H9 (cell line): ENCODE measurements around the gene AFF2. TPM values are rescaled to one million over a fixed set of nuclear protein-coding genes. Genes with fewer than 3 reads are reported as not detected.

Source experiments
- DNase-seq: peaks from one replicate; pipeline ENCODE4 v3.0.0-alpha.2; 2017
- H2AFZ ChIP-seq: one replicate; pipeline ENCODE4 v1.6.1; 2013; ENCODE audit warnings: mild to moderate bottlenecking, low read length, control low read depth, moderate library complexity
- H2AK5ac ChIP-seq: 2 replicates; pipeline ENCODE4 v1.6.1; 2013; ENCODE audit warnings: low read length, control low read depth, mixed read lengths; ENCODE audit not compliant: insufficient read length
- H2BK120ac ChIP-seq: one replicate; pipeline ENCODE4 v1.6.1; 2013; ENCODE audit warnings: low read depth, mild to moderate bottlenecking, low read length, control low read depth, inconsistent platforms; ENCODE audit not compliant: poor library complexity, severe bottlenecking
- H2BK12ac ChIP-seq: 2 replicates; pipeline ENCODE4 v1.6.1; 2013; ENCODE audit warnings: low read length, control low read depth, mixed read lengths, low read depth; ENCODE audit not compliant: insufficient read length
- H2BK15ac ChIP-seq: 2 replicates; pipeline ENCODE4 v1.6.1; 2013; ENCODE audit warnings: low read depth, low read length, control low read depth
- H2BK20ac ChIP-seq: one replicate; pipeline ENCODE4 v1.6.1; 2013; ENCODE audit warnings: low read depth, mild to moderate bottlenecking, low read length, control low read depth, inconsistent platforms; ENCODE audit not compliant: poor library complexity, severe bottlenecking
- H2BK5ac ChIP-seq: 2 replicates; pipeline ENCODE4 v1.6.1; 2013; ENCODE audit warnings: low read length, control low read depth, mixed read lengths; ENCODE audit not compliant: insufficient read length
- H3K14ac ChIP-seq: 2 replicates; pipeline ENCODE4 v1.6.1; 2013; ENCODE audit warnings: low read length, control low read depth; ENCODE audit not compliant: insufficient read depth
- H3K18ac ChIP-seq: 2 replicates; pipeline ENCODE4 v1.6.1; 2013; ENCODE audit warnings: low read depth, mild to moderate bottlenecking, mixed read lengths, low read length, control low read depth; ENCODE audit not compliant: insufficient read length
- H3K23ac ChIP-seq: 2 replicates; pipeline ENCODE4 v1.6.1; 2013; ENCODE audit warnings: low read length, control low read depth, mixed read lengths, low read depth; ENCODE audit not compliant: insufficient read length
- H3K23me2 ChIP-seq: 2 replicates; pipeline ENCODE4 v1.6.1; 2013; ENCODE audit warnings: low read depth, mild to moderate bottlenecking, mixed read lengths, low read length, control low read depth; ENCODE audit not compliant: insufficient read length, poor library complexity, severe bottlenecking
- H3K27ac ChIP-seq: 2 replicates; pipeline ENCODE4 v1.5.1; 2013; ENCODE audit warnings: low read length, control low read depth, mixed read lengths, low read depth; ENCODE audit not compliant: insufficient read length
- H3K27me3 ChIP-seq: 2 replicates; pipeline ENCODE4 v1.6.1; 2013; ENCODE audit warnings: low read length, control low read depth, inconsistent platforms; ENCODE audit not compliant: insufficient read depth
- H3K4ac ChIP-seq: 2 replicates; pipeline ENCODE4 v1.6.1; 2013; ENCODE audit warnings: low read depth, mild to moderate bottlenecking, control low read depth, inconsistent platforms, low read length, moderate library complexity
- H3K4me1 ChIP-seq: 2 replicates; pipeline ENCODE4 v1.6.1; 2013; ENCODE audit warnings: low read length, control low read depth, inconsistent platforms; ENCODE audit not compliant: insufficient read depth
- H3K4me2 ChIP-seq: 2 replicates; pipeline ENCODE4 v1.6.1; 2013; ENCODE audit warnings: low read length, control low read depth, mixed read lengths; ENCODE audit not compliant: insufficient read length, insufficient read depth
- H3K56ac ChIP-seq: 2 replicates; pipeline ENCODE4 v1.6.1; 2013; ENCODE audit warnings: low read depth, mild to moderate bottlenecking, mixed read lengths, low read length, control low read depth; ENCODE audit not compliant: insufficient read length
- H3K79me1 ChIP-seq: 2 replicates; pipeline ENCODE4 v1.6.1; 2013; ENCODE audit warnings: low read depth, mild to moderate bottlenecking, moderate library complexity, low read length, control low read depth, inconsistent platforms; ENCODE audit not compliant: insufficient read depth, poor library complexity, severe bottlenecking
- H3K79me2 ChIP-seq: 2 replicates; pipeline ENCODE4 v1.6.1; 2013; ENCODE audit warnings: low read length, control low read depth, inconsistent platforms; ENCODE audit not compliant: insufficient read depth
- H3K9ac ChIP-seq: 2 replicates; pipeline ENCODE4 v1.6.1; 2013; ENCODE audit warnings: low read length, control low read depth, mixed read lengths; ENCODE audit not compliant: insufficient read length; ENCODE audit errors: extremely low read depth
- H3K9me3 ChIP-seq: one replicate; pipeline ENCODE4 v1.6.1; 2013; ENCODE audit warnings: low read depth, low read length, inconsistent platforms; ENCODE audit not compliant: control insufficient read depth
- H3T11ph ChIP-seq: one replicate; pipeline ENCODE4 v1.6.1; 2013; ENCODE audit warnings: mild to moderate bottlenecking, low read length, control low read depth, inconsistent platforms
- H4K20me1 ChIP-seq: one replicate; pipeline ENCODE4 v1.6.1; 2013; ENCODE audit not compliant: control insufficient read depth, insufficient read length, insufficient read depth
- H4K5ac ChIP-seq: 2 replicates; pipeline ENCODE4 v1.6.1; 2013; ENCODE audit warnings: low read depth, mild to moderate bottlenecking, mixed read lengths, low read length, control low read depth; ENCODE audit not compliant: insufficient read length
- H4K8ac ChIP-seq: replicated peaks from 2 replicates; pipeline ENCODE4 v1.6.1; 2013; ENCODE audit warnings: low read length, control low read depth, mixed read lengths, low read depth; ENCODE audit not compliant: insufficient read length
- H4K91ac ChIP-seq: 2 replicates; pipeline ENCODE4 v1.6.1; 2013; ENCODE audit warnings: low read depth, mild to moderate bottlenecking, moderate library complexity, mixed read lengths, low read length, control low read depth; ENCODE audit not compliant: insufficient read length
- H3K27ac Mint-ChIP-seq, 3 experiments: 2 replicates in 2 of 3; 3 replicates in 1 of 3; pipeline ENCODE4 v1.8.0; 2020 to 2021; ENCODE audit warnings: mixed read lengths in 3 of 3, mild to moderate bottlenecking in 1 of 3, moderate library complexity in 1 of 3
- H3K27me3 Mint-ChIP-seq: 2 replicates; pipeline ENCODE4 v1.8.0; 2021; ENCODE audit warnings: low read depth, mild to moderate bottlenecking, moderate library complexity, mixed read lengths
- H3K36me3 Mint-ChIP-seq, 3 experiments: 2 replicates in 2 of 3; 3 replicates in 1 of 3; pipeline ENCODE4 v1.8.0; 2020 to 2021; ENCODE audit warnings: low read depth in 3 of 3, mixed read lengths in 3 of 3; ENCODE audit not compliant: insufficient read depth in 1 of 3
- H3K4me1 Mint-ChIP-seq, 2 experiments: 2 replicates each; pipeline ENCODE4 v1.8.0; 2020; ENCODE audit warnings: mixed read lengths in 2 of 2
- H3K4me3 Mint-ChIP-seq, 2 experiments: 2 replicates in 1 of 2; 3 replicates in 1 of 2; pipeline ENCODE4 v1.8.0; 2020 to 2021; ENCODE audit warnings: mild to moderate bottlenecking in 2 of 2, mixed read lengths in 2 of 2, moderate library complexity in 1 of 2
- H3K9me3 Mint-ChIP-seq, 2 experiments: 2 replicates in 1 of 2; 3 replicates in 1 of 2; pipeline ENCODE4 v1.8.0; 2020; ENCODE audit warnings: mild to moderate bottlenecking in 2 of 2, mixed read lengths in 2 of 2, moderate library complexity in 1 of 2
- WGBS: extraction: QIAGEN DNeasy Blood & Tissue Kit; methylation state at CpG from one replicate; pipeline ENCODE4 v1.1.7; 2013; ENCODE audit warnings: missing lambda C conversion rate, low lambda C conversion rate, mixed read lengths; ENCODE audit not compliant: insufficient read length; ENCODE audit errors: extremely low coverage; 5-methylcytosine and 5-hydroxymethylcytosine counted together
- total RNA-seq: library from RNA; stranded (reverse); gene quantifications from 2 replicates; pipeline ENCODE4 v1.2.1, GENCODE V29; 2021
- TF ChIP-seq, protein P1 (sequence below): fragments of 200-600 bp; sonication (generic); conservative IDR thresholded peaks from 3 replicates; pipeline ENCODE4 v1.8.0; 2021; ENCODE audit warnings: antibody characterized with exemption, mild to moderate bottlenecking

Gene AFF2
- total RNA-seq, 1 experiment from 2014 or later, result 14.6 TPM

DNA sequence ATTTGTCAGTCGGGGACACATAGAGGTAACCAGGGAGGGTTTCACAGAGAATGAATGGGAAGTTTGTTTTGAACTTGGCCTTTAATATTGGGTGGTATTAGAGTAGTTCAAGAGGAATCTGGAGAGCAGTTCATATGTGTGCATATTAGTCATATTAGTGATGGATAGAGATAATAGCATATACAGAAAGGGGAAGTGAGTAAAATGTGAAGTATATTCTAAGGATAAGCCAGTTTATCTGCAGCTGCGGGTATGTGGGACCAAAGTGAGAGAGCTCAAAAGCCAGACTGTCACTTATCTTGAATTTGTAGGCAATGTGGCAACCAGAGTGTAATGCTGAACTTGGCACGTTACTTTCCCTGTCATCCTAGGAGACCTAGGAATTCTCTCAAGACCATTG, 169.9 kb downstream of the AFF2 start:
- Histone ChIP-seq H3K4me2 (no peak overlapping the region), H3K23ac (no peak overlapping the region), H2AK5ac (no peak overlapping the region), H2BK5ac (no peak overlapping the region), H3K56ac (no peak overlapping the region), H3K4me1 (no peaks in the 10 kb centered on the region), H3K14ac (no peak overlapping the region), H3K4ac (no peak overlapping the region), H2BK20ac (no peak overlapping the region), H4K91ac (no peak overlapping the region), H4K20me1 (no peaks in the 10 kb centered on the region), H4K5ac (no peak overlapping the region), H3K27ac (no peak overlapping the region), H2AFZ (no peak overlapping the region), H3K9ac (no peak overlapping the region), H2BK12ac (no peak overlapping the region), H2BK15ac (no peak overlapping the region), H4K8ac (no peak overlapping the region), H3K23me2 (no peaks in the 10 kb centered on the region), H3K79me2 (no peaks in the 10 kb centered on the region), H3T11ph (no peak overlapping the region), H3K9me3 (peaks cover 54% of the 10 kb centered on the region), H3K18ac (no peak overlapping the region), H3K79me1 (no peaks in the 10 kb centered on the region), H2BK120ac (no peak overlapping the region), H3K27me3 (no peaks in the 10 kb centered on the region)
- H3K27me3 Mint-ChIP-seq, result peaks cover 2% of the 10 kb centered on the region; the same call in 1 of the 2 replicates
- H3K9me3 Mint-ChIP-seq, result peaks cover 67 to 79% of the 10 kb centered on the region in 2 experiments
- TF ChIP-seq, protein P1, sequence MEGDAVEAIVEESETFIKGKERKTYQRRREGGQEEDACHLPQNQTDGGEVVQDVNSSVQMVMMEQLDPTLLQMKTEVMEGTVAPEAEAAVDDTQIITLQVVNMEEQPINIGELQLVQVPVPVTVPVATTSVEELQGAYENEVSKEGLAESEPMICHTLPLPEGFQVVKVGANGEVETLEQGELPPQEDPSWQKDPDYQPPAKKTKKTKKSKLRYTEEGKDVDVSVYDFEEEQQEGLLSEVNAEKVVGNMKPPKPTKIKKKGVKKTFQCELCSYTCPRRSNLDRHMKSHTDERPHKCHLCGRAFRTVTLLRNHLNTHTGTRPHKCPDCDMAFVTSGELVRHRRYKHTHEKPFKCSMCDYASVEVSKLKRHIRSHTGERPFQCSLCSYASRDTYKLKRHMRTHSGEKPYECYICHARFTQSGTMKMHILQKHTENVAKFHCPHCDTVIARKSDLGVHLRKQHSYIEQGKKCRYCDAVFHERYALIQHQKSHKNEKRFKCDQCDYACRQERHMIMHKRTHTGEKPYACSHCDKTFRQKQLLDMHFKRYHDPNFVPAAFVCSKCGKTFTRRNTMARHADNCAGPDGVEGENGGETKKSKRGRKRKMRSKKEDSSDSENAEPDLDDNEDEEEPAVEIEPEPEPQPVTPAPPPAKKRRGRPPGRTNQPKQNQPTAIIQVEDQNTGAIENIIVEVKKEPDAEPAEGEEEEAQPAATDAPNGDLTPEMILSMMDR, result no peak
- H3K4me1 Mint-ChIP-seq, result no peaks in the 10 kb centered on the region
- H3K27ac Mint-ChIP-seq, result no peak overlapping the region
- no peak for DNase-seq
- no peak overlapping the region for H3K4me3 Mint-ChIP-seq
- WGBS, result no CpG with 5 or more reads among the region's 3 CpGs
- H3K36me3 Mint-ChIP-seq, result peaks cover 35 to 41% (median 39%) of the 10 kb centered on the region in 3 experiments
